OCI-LY7 (cell line): ENCODE measurements around the gene MARK2. TPM values are rescaled to one million over a fixed set of nuclear protein-coding genes. Genes with fewer than 3 reads are reported as not detected.
A peak's percentile ranks its signal among the peaks of the same experiment; 100 is the strongest.

Source experiments
- BruUV-seq: library from RNA; stranded (reverse); fragments of 400-500 nt; replicated peaks from 2 replicates; lab custom pipeline; 2021; lab: Mats Ljungman, UMichigan
- CTCF ChIA-PET: fragments of 300-600 bp; sonication (Branson Sonifier 250); formaldehyde crosslinking; loops from one replicate; lab custom pipeline; 2022; ENCODE audit warnings: antibody characterized with exemption; ENCODE audit not compliant: unreplicated experiment; lab: Charles Lee
- POLR2A ChIA-PET: fragments of 300-600 bp; sonication (Branson Sonifier 250); formaldehyde crosslinking; loops from one replicate; lab custom pipeline; 2022; ENCODE audit warnings: antibody characterized with exemption; lab: Charles Lee
- DNase-seq: peaks from one replicate; pipeline ENCODE4 v3.0.0-alpha.2; 2015; ENCODE audit warnings: low spot score
- H2AFZ ChIP-seq: fragments of 200-600 bp; sonication (generic), shearing (Covaris generic); 2 replicates; pipeline ENCODE4 v1.6.1; 2014; ENCODE audit warnings: mild to moderate bottlenecking, antibody characterized with exemption, low read length, moderate library complexity
- H3K27ac ChIP-seq: fragments of 200-600 bp; sonication (generic); 2 replicates; pipeline ENCODE4 v1.5.1; 2014; ENCODE audit warnings: mixed run types, low read depth, mild to moderate bottlenecking, moderate library complexity, low read length, inconsistent platforms; ENCODE audit not compliant: poor library complexity, severe bottlenecking
- H3K36me3 ChIP-seq: fragments of 200-600 bp; sonication (generic); 2 replicates; pipeline ENCODE4 v1.6.1; 2014; ENCODE audit warnings: mild to moderate bottlenecking, antibody characterized with exemption, low read length, moderate library complexity, mixed read lengths; ENCODE audit not compliant: insufficient read depth
- H3K4me1 ChIP-seq: fragments of 200-600 bp; sonication (generic); 2 replicates; pipeline ENCODE4 v1.5.1; 2014; ENCODE audit warnings: mild to moderate bottlenecking, low read length; ENCODE audit not compliant: insufficient read depth, poor library complexity, severe bottlenecking
- H3K4me2 ChIP-seq: fragments of 200-600 bp; sonication (generic); 2 replicates; pipeline ENCODE4 v1.6.1; 2014; ENCODE audit warnings: mild to moderate bottlenecking, low read length
- H3K4me3 ChIP-seq: fragments of 200-600 bp; sonication (generic); 2 replicates; pipeline ENCODE4 v1.5.1; 2014; ENCODE audit warnings: mild to moderate bottlenecking, low read depth, low read length; ENCODE audit not compliant: poor library complexity, severe bottlenecking
- H3K79me2 ChIP-seq: fragments of 200-600 bp; sonication (generic); 2 replicates; pipeline ENCODE4 v1.6.1; 2016; ENCODE audit warnings: low read depth, mild to moderate bottlenecking, low read length, moderate library complexity, mixed read lengths; ENCODE audit not compliant: insufficient read depth
- H3K9me2 ChIP-seq: fragments of 200-600 bp; sonication (generic); 2 replicates; pipeline ENCODE4 v1.6.1; 2016; ENCODE audit warnings: mild to moderate bottlenecking, low read length, mixed read lengths; ENCODE audit not compliant: insufficient read depth
- H3K9me3 ChIP-seq: fragments of 200-600 bp; sonication (generic); 2 replicates; pipeline ENCODE4 v1.6.1; 2014; ENCODE audit warnings: mild to moderate bottlenecking, mixed run types, low read length, mixed read lengths
- H4K20me1 ChIP-seq: fragments of 200-600 bp; sonication (generic); 2 replicates; pipeline ENCODE4 v1.6.1; 2014; ENCODE audit warnings: mild to moderate bottlenecking, antibody characterized with exemption, low read length, moderate library complexity, mixed read lengths; ENCODE audit not compliant: insufficient read depth
- EZH2phosphoT487 ChIP-seq: fragments of 200-600 bp; sonication (generic); IDR thresholded peaks from 2 replicates; pipeline ENCODE4 v1.6.1; 2018; ENCODE audit warnings: low read depth, borderline replicate concordance, mild to moderate bottlenecking, mixed run types, antibody characterized with exemption, low read length, moderate library complexity, mixed read lengths
- intact Hi-C: fragments of 100-400 bp; cut with micrococcal nuclease; formaldehyde crosslinking; loops from one replicate; pipeline ENCODE4 v1.10.0; 2022; ENCODE audit not compliant: unreplicated experiment
- total RNA-seq, 2 experiments: library from RNA; depleted of rRNA in 1 of 2; stranded (reverse); fragments of >200 nt in 1 of 2; shearing (Covaris generic) in 1 of 2; gene quantifications; 2 replicates each; pipeline ENCODE4 v1.2.3, GENCODE V29; 2014 to 2022
- TF ChIP-seq, protein P1 (sequence below): fragments of 200-600 bp; sonication (generic); conservative IDR thresholded peaks from 2 replicates; pipeline ENCODE4 v1.5.1; 2014; ENCODE audit warnings: mild to moderate bottlenecking, antibody characterized with exemption, low read length, moderate library complexity, mixed read lengths

MARK2 gene
- total RNA-seq, 2 experiments from 2014 or later = 22.7 to 45.4 TPM

GRCh38 chr11:63920126-63920938, 81.4 kb downstream of the MARK2 start:
- POLR2A ChIA-PET = interaction anchor here (0.6 kb wide), 2 partner anchors 17 to 94 kb away, joined by 4 to 5 read pairs; no protein-coding TSS in a partner anchor
- CTCF ChIA-PET = interaction anchor here (0.6 to 1.1 kb wide), 4 partner anchors 23 to 442 kb away, joined by 3 to 8 read pairs (median 5); partner anchors contain the start of gene MARK2
- Histone ChIP-seq H3K27ac (no peak overlapping the region), H3K4me1 (peaks cover 32% of the 10 kb centered on the region), H3K9me2 (no peaks in the 10 kb centered on the region), H3K36me3 (no peaks in the 10 kb centered on the region), H3K4me3 (no peak overlapping the region), H4K20me1 (no peaks in the 10 kb centered on the region), H2AFZ (no peak overlapping the region), H3K4me2 (no peak overlapping the region), H3K9me3 (no peaks in the 10 kb centered on the region), H3K79me2 (no peaks in the 10 kb centered on the region)
- intact Hi-C loops = no loop called here
- no peak for DNase-seq
- TF ChIP-seq, protein P1, sequence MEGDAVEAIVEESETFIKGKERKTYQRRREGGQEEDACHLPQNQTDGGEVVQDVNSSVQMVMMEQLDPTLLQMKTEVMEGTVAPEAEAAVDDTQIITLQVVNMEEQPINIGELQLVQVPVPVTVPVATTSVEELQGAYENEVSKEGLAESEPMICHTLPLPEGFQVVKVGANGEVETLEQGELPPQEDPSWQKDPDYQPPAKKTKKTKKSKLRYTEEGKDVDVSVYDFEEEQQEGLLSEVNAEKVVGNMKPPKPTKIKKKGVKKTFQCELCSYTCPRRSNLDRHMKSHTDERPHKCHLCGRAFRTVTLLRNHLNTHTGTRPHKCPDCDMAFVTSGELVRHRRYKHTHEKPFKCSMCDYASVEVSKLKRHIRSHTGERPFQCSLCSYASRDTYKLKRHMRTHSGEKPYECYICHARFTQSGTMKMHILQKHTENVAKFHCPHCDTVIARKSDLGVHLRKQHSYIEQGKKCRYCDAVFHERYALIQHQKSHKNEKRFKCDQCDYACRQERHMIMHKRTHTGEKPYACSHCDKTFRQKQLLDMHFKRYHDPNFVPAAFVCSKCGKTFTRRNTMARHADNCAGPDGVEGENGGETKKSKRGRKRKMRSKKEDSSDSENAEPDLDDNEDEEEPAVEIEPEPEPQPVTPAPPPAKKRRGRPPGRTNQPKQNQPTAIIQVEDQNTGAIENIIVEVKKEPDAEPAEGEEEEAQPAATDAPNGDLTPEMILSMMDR = no peak
- TF ChIP-seq EZH2phosphoT487 = no peak
- BruUV-seq = no TSS peak

DNA sequence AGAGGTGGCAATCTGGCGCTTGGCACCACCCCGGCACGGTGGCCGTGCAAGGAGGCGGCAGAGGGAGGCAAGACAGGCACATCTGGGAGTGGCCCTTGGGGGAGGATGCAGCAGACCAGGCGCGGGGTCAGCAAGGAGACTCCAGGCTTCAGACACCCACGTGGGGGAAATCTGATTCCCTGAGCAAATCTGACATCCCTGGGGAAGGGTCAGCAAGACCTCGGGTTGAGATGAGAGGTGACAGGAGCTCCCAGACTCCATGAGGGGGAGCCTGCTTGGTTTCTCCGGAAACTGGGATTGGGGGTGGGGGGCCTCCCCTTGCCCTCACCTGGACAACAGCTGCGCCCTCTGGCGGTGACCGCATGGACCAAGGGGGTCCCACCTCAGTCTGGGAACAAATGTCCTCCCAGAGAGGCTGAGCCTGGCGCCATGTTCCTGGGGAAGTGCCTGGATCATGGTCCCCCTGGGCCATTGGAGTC, 82.1 kb downstream of the MARK2 start:
- Histone ChIP-seq H3K4me3 (no peak overlapping the region), H3K9me3 (no peaks in the 10 kb centered on the region), H2AFZ (no peak overlapping the region), H3K4me1 (peaks cover 29% of the 10 kb centered on the region), H3K4me2 (no peak overlapping the region), H3K36me3 (no peaks in the 10 kb centered on the region), H3K9me2 (no peaks in the 10 kb centered on the region), H3K79me2 (no peaks in the 10 kb centered on the region), H3K27ac (no peak overlapping the region), H4K20me1 (no peaks in the 10 kb centered on the region)
- intact Hi-C loops = no loop called here
- peak; percentile 51 for DNase-seq
- POLR2A ChIA-PET = interaction anchor here (0.6 kb wide), 2 partner anchors 17 to 95 kb away, joined by 4 to 5 read pairs; no protein-coding TSS in a partner anchor
- no TSS peak for BruUV-seq
- TF ChIP-seq, protein P1 = peak; percentile 79
- TF ChIP-seq EZH2phosphoT487 = no peak
- CTCF ChIA-PET = interaction anchor here (0.6 kb wide), 3 partner anchors 23 to 443 kb away, joined by 3 to 8 read pairs (median 6); no protein-coding TSS in a partner anchor
